ENCODE data around the gene HOXB2. TPM values are rescaled to one million over a fixed set of nuclear protein-coding genes. Genes with fewer than 3 reads are reported as not detected.

Gene HOXB2
- total and polyA plus RNA-seq, 9 of the 15 experiments (the other 6 are each of a cell fraction or from before 2014, with no cell fraction given), result 2.1 to 97.7 (median 21.2) TPM

- TF ChIP-seq MLX (CRISPR knock-in tag; conservative IDR thresholded peaks at IDR 0.05) (no peak), KDM2B (CRISPR knock-in tag; IDR thresholded peaks at IDR 0.05) (no peak), TEAD2 (tag; IDR thresholded peaks at IDR 0.05) (no peak), RFX1 (IDR thresholded peaks at IDR 0.05) (no peak), JUN (IDR thresholded peaks at IDR 0.05; ENCODE audit: borderline replicate concordance, low read depth, low read length) (no peak), JUN (CRISPR knock-in tag; IDR thresholded peaks at IDR 0.05; ENCODE audit: borderline replicate concordance) (no peak), JUNB (CRISPR knock-in tag; conservative IDR thresholded peaks at IDR 0.05) (no peak), KDM1A (IDR thresholded peaks at IDR 0.05) (peak in 1 of 2 experiments; percentile 52; a peak in 2 of 4 replicates), CEBPG (CRISPR knock-in tag; IDR thresholded peaks at IDR 0.05) (no peak), CEBPG (tag; conservative IDR thresholded peaks at IDR 0.05 in 1 of 2, IDR thresholded peaks at IDR 0.05 in 1 of 2) (no peak), CTBP1 (IDR thresholded peaks at IDR 0.05; ENCODE audit: borderline replicate concordance) (no peak), E2F5 (CRISPR knock-in tag; IDR thresholded peaks at IDR 0.05) (no peak), ZNF41 (CRISPR knock-in tag; conservative IDR thresholded peaks at IDR 0.05) (no peak), SREBF1 (IDR thresholded peaks at IDR 0.05; ENCODE audit: borderline replicate concordance, low read depth, low read length) (no peak), ZNF511 (CRISPR knock-in tag; IDR thresholded peaks at IDR 0.05) (no peak), POLR2A (conservative IDR thresholded peaks at IDR 0.05) (peak; percentile 25; the same call in 1 of the 2 replicates), ZNF717 (CRISPR knock-in tag; IDR thresholded peaks at IDR 0.05) (no peak), POLR2B (IDR thresholded peaks at IDR 0.05; ENCODE audit: low read depth, partially characterized antibody) (peak; percentile 32), ZNF140 (CRISPR knock-in tag; IDR thresholded peaks at IDR 0.05) (no peak), BRF1 (IDR thresholded peaks at IDR 0.05; ENCODE audit: borderline replicate concordance, extremely low read depth, insufficient read length) (no peak), PHTF2 (CRISPR knock-in tag; IDR thresholded peaks at IDR 0.05) (no peak), POLR2G (IDR thresholded peaks at IDR 0.05; ENCODE audit: low read depth, low read length) (0 out of 2 replicates have a peak, but pooled peaks have one; percentile 28), HES1 (IDR thresholded peaks at IDR 0.05; ENCODE audit: low read depth) (no peak), FOXJ3 (CRISPR knock-in tag; IDR thresholded peaks at IDR 0.05) (no peak), KLF6 (CRISPR knock-in tag; IDR thresholded peaks at IDR 0.05; ENCODE audit: borderline replicate concordance) (no peak), ZBTB17 (CRISPR knock-in tag; IDR thresholded peaks at IDR 0.05) (no peak), CC2D1A (IDR thresholded peaks at IDR 0.05) (no peak), XRCC4 (IDR thresholded peaks at IDR 0.05; ENCODE audit: extremely low read depth, insufficient read depth, insufficient read length) (no peak), HMGN3 (IDR thresholded peaks at IDR 0.05; ENCODE audit: borderline replicate concordance, extremely low read depth, insufficient read length, low read depth, low read length) (no peak), SUPT5H (IDR thresholded peaks at IDR 0.05) (0 out of 2 replicates have a peak, but pooled peaks have one; percentile 28), ETS2 (tag; IDR thresholded peaks at IDR 0.05; ENCODE audit: borderline replicate concordance, poor library complexity, severe bottlenecking) (no peak)
These were observed 4.7 kb downstream of the HOXB2 start (continued) for GRCh38 chr17:48540213-48540612.
